Trophoblast cell (in vitro differentiated cells and primary cell): ENCODE data around the gene LRRTM4.

Source experiments
- DNase-seq, 2 donors: peaks; one replicate each; pipeline ENCODE4 v3.0.0-alpha.2; 2016
- H2AFZ ChIP-seq: 2 replicates; pipeline ENCODE4 v1.6.1; 2013; ENCODE audit warnings: low read length, moderate library complexity, mild to moderate bottlenecking; ENCODE audit not compliant: insufficient read depth, poor library complexity
- H2AK5ac ChIP-seq: 2 replicates; pipeline ENCODE4 v1.6.1; 2013; ENCODE audit warnings: mild to moderate bottlenecking, low read length
- H2BK120ac ChIP-seq: 2 replicates; pipeline ENCODE4 v1.6.1; 2013; ENCODE audit warnings: low read length, mild to moderate bottlenecking, moderate library complexity; ENCODE audit not compliant: insufficient read depth, poor library complexity
- H2BK12ac ChIP-seq: 2 replicates; pipeline ENCODE4 v1.6.1; 2013; ENCODE audit warnings: mild to moderate bottlenecking, low read length, moderate library complexity
- H2BK5ac ChIP-seq: 2 replicates; pipeline ENCODE4 v1.6.1; 2013; ENCODE audit warnings: low read length, low read depth, moderate library complexity, mild to moderate bottlenecking; ENCODE audit not compliant: poor library complexity
- H3K14ac ChIP-seq: 2 replicates; pipeline ENCODE4 v1.6.1; 2013; ENCODE audit warnings: mild to moderate bottlenecking, low read length
- H3K18ac ChIP-seq: 2 replicates; pipeline ENCODE4 v1.6.1; 2013; ENCODE audit warnings: mild to moderate bottlenecking, low read length
- H3K23ac ChIP-seq: 2 replicates; pipeline ENCODE4 v1.6.1; 2013; ENCODE audit warnings: low read length
- H3K27ac ChIP-seq: 2 replicates; pipeline ENCODE4 v1.5.1; 2013; ENCODE audit warnings: low read depth, mild to moderate bottlenecking, inconsistent platforms, low read length, moderate library complexity
- H3K27me3 ChIP-seq: 2 replicates; pipeline ENCODE4 v1.6.1; 2013; ENCODE audit warnings: inconsistent platforms, mild to moderate bottlenecking, low read length, moderate library complexity; ENCODE audit not compliant: insufficient read depth
- H3K36me3 ChIP-seq, 2 experiments: 1 replicate in 1 of 2; 2 replicates in 1 of 2; pipeline ENCODE4 v1.6.1; 2013; ENCODE audit warnings: low read length in 2 of 2, mild to moderate bottlenecking in 2 of 2, moderate library complexity in 1 of 2; ENCODE audit not compliant: insufficient read depth in 2 of 2, control insufficient read depth in 1 of 2
- H3K4ac ChIP-seq: 2 replicates; pipeline ENCODE4 v1.6.1; 2013; ENCODE audit warnings: low read depth, mild to moderate bottlenecking, low read length, moderate library complexity
- H3K4me1 ChIP-seq, 2 experiments: 1 replicate in 1 of 2; 2 replicates in 1 of 2; pipeline ENCODE4 v1.6.1; 2013; ENCODE audit warnings: low read length in 2 of 2, mild to moderate bottlenecking in 2 of 2, moderate library complexity in 1 of 2; ENCODE audit not compliant: insufficient read depth in 2 of 2, control insufficient read depth in 1 of 2
- H3K4me2 ChIP-seq: 2 replicates; pipeline ENCODE4 v1.6.1; 2013; ENCODE audit warnings: inconsistent platforms, mild to moderate bottlenecking, low read length, moderate library complexity
- H3K4me3 ChIP-seq: 2 replicates; pipeline ENCODE4 v1.5.1; 2013; ENCODE audit warnings: mild to moderate bottlenecking, low read depth, low read length, inconsistent platforms
- H3K79me1 ChIP-seq: one replicate; pipeline ENCODE4 v1.6.1; 2013; ENCODE audit warnings: low read length
- H3K79me2 ChIP-seq: 2 replicates; pipeline ENCODE4 v1.6.1; 2013; ENCODE audit warnings: low read length, mild to moderate bottlenecking; ENCODE audit not compliant: control insufficient read depth, insufficient read depth, poor library complexity
- H3K9ac ChIP-seq: 2 replicates; pipeline ENCODE4 v1.6.1; 2013; ENCODE audit warnings: mild to moderate bottlenecking, low read length
- H3K9me3 ChIP-seq: 2 replicates; pipeline ENCODE4 v1.6.1; 2013; ENCODE audit warnings: low read depth, mild to moderate bottlenecking, control low read depth, inconsistent platforms, low read length; ENCODE audit not compliant: insufficient read depth
- H4K12ac ChIP-seq: 2 replicates; pipeline ENCODE4 v1.6.1; 2013; ENCODE audit warnings: low read depth, mild to moderate bottlenecking, low read length, moderate library complexity
- H4K8ac ChIP-seq: 2 replicates; pipeline ENCODE4 v1.6.1; 2013; ENCODE audit warnings: low read depth, mild to moderate bottlenecking, low read length, moderate library complexity
- H4K91ac ChIP-seq: one replicate; pipeline ENCODE4 v1.6.1; 2013; ENCODE audit warnings: low read depth, mild to moderate bottlenecking, low read length, moderate library complexity
- WGBS: extraction: QIAGEN DNeasy Blood & Tissue Kit; methylation state at CpG from one replicate; pipeline ENCODE4 v1.1.7; 2013; ENCODE audit warnings: missing lambda C conversion rate; ENCODE audit not compliant: insufficient read length, insufficient coverage; ENCODE audit errors: extremely low coverage; 5-methylcytosine and 5-hydroxymethylcytosine counted together

LRRTM4 gene

DNA sequence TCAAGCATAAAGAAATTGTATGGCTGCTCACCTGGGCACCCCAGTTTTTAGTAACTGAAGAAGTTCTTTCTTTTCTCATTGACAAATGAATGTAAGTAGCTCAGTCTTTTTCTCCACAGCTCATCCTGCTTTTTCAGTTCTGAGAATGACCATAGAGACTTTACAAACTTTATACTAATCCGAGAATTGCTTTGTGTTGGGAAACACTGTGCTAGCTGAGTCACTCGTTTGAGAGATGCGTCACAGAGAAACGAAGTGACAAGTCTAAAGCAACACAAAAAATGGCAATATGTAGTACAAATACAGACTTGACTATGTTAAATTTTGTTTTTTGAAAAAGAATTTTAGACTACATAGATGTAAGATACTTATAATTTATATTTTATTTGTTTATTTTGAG lies 9.0 kb downstream of the LRRTM4 start:
- H2BK12ac ChIP-seq, result no peak overlapping the region
- no peak overlapping the region for H2BK5ac ChIP-seq
- H4K8ac ChIP-seq, result no peak overlapping the region
- no peaks in the 10 kb centered on the region for H3K79me2 ChIP-seq
- H3K4me3 ChIP-seq, result no peak overlapping the region
- H3K9ac ChIP-seq, result no peak overlapping the region
- H3K4ac ChIP-seq, result no peak overlapping the region
- DNase-seq, result no peak
- H3K79me1 ChIP-seq, result no peaks in the 10 kb centered on the region
- H3K9me3 ChIP-seq, result no peaks in the 10 kb centered on the region
- no peak overlapping the region for H4K12ac ChIP-seq
- no peak overlapping the region for H3K14ac ChIP-seq
- no peaks in the 10 kb centered on the region for H3K27me3 ChIP-seq
- H3K18ac ChIP-seq, result no peak overlapping the region
- H2BK120ac ChIP-seq, result no peak overlapping the region
- no peak overlapping the region for H3K23ac ChIP-seq
- no peak overlapping the region for H3K27ac ChIP-seq
- no peak overlapping the region for H3K4me2 ChIP-seq
- no peak overlapping the region for H2AFZ ChIP-seq
- no CpG with 5 or more reads among the region's 4 CpGs for WGBS
- no peak overlapping the region for H2AK5ac ChIP-seq
- no peaks in the 10 kb centered on the region for H3K4me1 ChIP-seq
- no peaks in the 10 kb centered on the region for H3K36me3 ChIP-seq
- H4K91ac ChIP-seq, result no peak overlapping the region

GRCh38 chr2:77512507-77512906 lies 9.7 kb downstream of the LRRTM4 start:
- Histone ChIP-seq H3K4me3 (no peak overlapping the region), H4K91ac (no peak overlapping the region), H3K23ac (no peak overlapping the region), H3K4me1 (no peaks in the 10 kb centered on the region), H4K8ac (no peak overlapping the region), H3K79me1 (no peaks in the 10 kb centered on the region), H2AK5ac (no peak overlapping the region), H4K12ac (no peak overlapping the region), H3K9ac (no peak overlapping the region), H3K4ac (no peak overlapping the region), H3K18ac (no peak overlapping the region), H3K4me2 (no peak overlapping the region), H3K9me3 (no peaks in the 10 kb centered on the region), H2BK5ac (no peak overlapping the region), H3K14ac (no peak overlapping the region), H3K27ac (no peak overlapping the region), H2BK12ac (no peak overlapping the region), H3K79me2 (no peaks in the 10 kb centered on the region), H2AFZ (no peak overlapping the region), H2BK120ac (no peak overlapping the region), H3K36me3 (no peaks in the 10 kb centered on the region), H3K27me3 (no peaks in the 10 kb centered on the region)
- no peak for DNase-seq
- WGBS, result no CpG with 5 or more reads among the region's 1 CpG

DNA sequence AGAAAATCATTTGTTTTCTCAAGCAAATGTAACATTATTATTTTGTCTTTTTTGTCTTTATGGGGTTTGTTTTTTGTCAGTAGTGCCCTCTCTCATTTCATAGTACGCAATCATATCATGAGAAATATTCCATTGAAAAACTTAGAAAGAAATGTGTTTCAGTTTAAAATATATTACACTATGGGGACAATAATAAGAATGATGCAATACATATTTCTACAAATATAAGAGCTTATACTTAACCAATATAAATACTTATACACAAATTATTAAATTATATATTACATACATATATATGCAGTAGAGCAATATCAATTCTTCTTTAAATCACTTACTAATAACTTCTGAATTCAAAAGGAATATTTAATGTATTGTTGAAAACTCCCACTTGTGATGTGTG lies 13.7 kb downstream of the LRRTM4 start:
- no peak overlapping the region for H4K8ac ChIP-seq
- no peak overlapping the region for H4K12ac ChIP-seq
- H3K79me2 ChIP-seq, result no peaks in the 10 kb centered on the region
- no peak overlapping the region for H4K91ac ChIP-seq
- H3K4me1 ChIP-seq, result no peaks in the 10 kb centered on the region
- WGBS, result no CpG with 5 or more reads among the region's 1 CpG
- no peak overlapping the region for H3K4me2 ChIP-seq
- no peak overlapping the region for H2BK5ac ChIP-seq
- no peaks in the 10 kb centered on the region for H3K9me3 ChIP-seq
- no peak overlapping the region for H3K4ac ChIP-seq
- H3K27ac ChIP-seq, result no peak overlapping the region
- H3K9ac ChIP-seq, result no peak overlapping the region
- H3K23ac ChIP-seq, result no peak overlapping the region
- no peak overlapping the region for H3K18ac ChIP-seq
- H3K14ac ChIP-seq, result no peak overlapping the region
- H3K79me1 ChIP-seq, result no peaks in the 10 kb centered on the region
- no peak overlapping the region for H2BK12ac ChIP-seq
- H3K27me3 ChIP-seq, result no peaks in the 10 kb centered on the region
- no peak for DNase-seq
- H3K36me3 ChIP-seq, result no peaks in the 10 kb centered on the region
- no peak overlapping the region for H2AFZ ChIP-seq
- no peak overlapping the region for H3K4me3 ChIP-seq
- no peak overlapping the region for H2BK120ac ChIP-seq
- no peak overlapping the region for H2AK5ac ChIP-seq

- H3K23ac ChIP-seq, result no peak overlapping the region
- H3K27me3 ChIP-seq, result no peaks in the 10 kb centered on the region
- WGBS, result no CpG with 5 or more reads among the region's 6 CpGs
- DNase-seq, result no peak
- no peak overlapping the region for H4K91ac ChIP-seq
- no peaks in the 10 kb centered on the region for H3K4me1 ChIP-seq
- no peak overlapping the region for H2AK5ac ChIP-seq
- H2AFZ ChIP-seq, result no peak overlapping the region
- no peaks in the 10 kb centered on the region for H3K79me1 ChIP-seq
- no peak overlapping the region for H3K4ac ChIP-seq
- H4K8ac ChIP-seq, result no peak overlapping the region
- no peak overlapping the region for H3K18ac ChIP-seq
- H3K14ac ChIP-seq, result no peak overlapping the region
- no peak overlapping the region for H2BK5ac ChIP-seq
- H3K36me3 ChIP-seq, result no peaks in the 10 kb centered on the region
- H4K12ac ChIP-seq, result no peak overlapping the region
- H2BK12ac ChIP-seq, result no peak overlapping the region
- no peaks in the 10 kb centered on the region for H3K9me3 ChIP-seq
- no peak overlapping the region for H3K4me3 ChIP-seq
- no peak overlapping the region for H2BK120ac ChIP-seq
- no peaks in the 10 kb centered on the region for H3K79me2 ChIP-seq
- no peak overlapping the region for H3K4me2 ChIP-seq
- no peak overlapping the region for H3K9ac ChIP-seq
- H3K27ac ChIP-seq, result no peak overlapping the region
Measured at GRCh38 chr2:77507657-77508056, 14.5 kb downstream of the LRRTM4 start.
